ENCODE results near the gene RFX4. TPM values are rescaled to one million over a fixed set of nuclear protein-coding genes. Genes with fewer than 3 reads are reported as not detected.

Gene RFX4
- polyA plus RNA-seq, 2 donors: not detected

DNA sequence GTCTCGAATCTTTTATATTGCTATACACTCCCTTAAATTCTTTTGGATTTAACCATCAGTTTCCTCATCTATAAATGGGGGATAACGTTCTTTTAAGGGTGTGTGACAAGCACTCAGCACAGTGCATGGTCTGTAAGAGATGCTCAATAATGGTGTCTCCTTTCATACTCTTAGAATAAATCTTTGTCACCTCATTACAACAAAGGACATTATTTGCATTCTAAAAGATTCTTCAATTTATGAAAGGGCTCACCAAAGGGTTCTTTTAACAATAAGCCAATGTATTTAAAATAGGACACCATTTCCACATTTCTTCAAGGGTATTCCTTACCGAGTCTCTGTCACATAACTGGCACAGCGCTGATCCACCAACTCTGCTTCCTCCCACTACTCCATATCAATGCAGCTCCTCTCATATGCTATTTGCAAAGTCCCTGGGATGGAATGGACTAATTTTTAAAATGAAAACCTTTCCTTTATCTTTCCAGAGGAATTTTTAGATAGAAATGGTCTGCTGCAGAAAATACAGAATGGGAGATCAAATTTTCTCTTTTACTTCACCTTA is 162.5 kb downstream of the RFX4 start:
- no peaks in the 10 kb centered on the region for H3K36me3 ChIP-seq (ENCODE audit: control insufficient read depth in 2 of 2, insufficient read depth in 2 of 2, low read length in 1 of 2)
- peaks cover 0 to 3% of the 10 kb centered on the region in 2 donors for H3K27me3 ChIP-seq (ENCODE audit: control insufficient read depth in 1 of 2, insufficient read depth in 2 of 2, low read length in 2 of 2)
- 85 to 86% methylated on average over 4 of the region's 4 CpGs for WGBS, 2 donors
- H3K9me3 ChIP-seq (ENCODE audit: control insufficient read depth in 2 of 2, insufficient read depth in 1 of 2, low read depth in 1 of 2, low read length in 1 of 2): no peaks in the 10 kb centered on the region
- no peak overlapping the region for H3K27ac ChIP-seq (ENCODE audit: low read depth in 2 of 2, low read length in 1 of 2)
- no peaks in the 10 kb centered on the region for H3K4me1 ChIP-seq (ENCODE audit: control insufficient read depth in 2 of 2, insufficient read depth in 2 of 2, low read length in 1 of 2)
- H3K4me3 ChIP-seq (ENCODE audit: low read depth in 1 of 2, low read length in 2 of 2): no peak overlapping the region

DNA sequence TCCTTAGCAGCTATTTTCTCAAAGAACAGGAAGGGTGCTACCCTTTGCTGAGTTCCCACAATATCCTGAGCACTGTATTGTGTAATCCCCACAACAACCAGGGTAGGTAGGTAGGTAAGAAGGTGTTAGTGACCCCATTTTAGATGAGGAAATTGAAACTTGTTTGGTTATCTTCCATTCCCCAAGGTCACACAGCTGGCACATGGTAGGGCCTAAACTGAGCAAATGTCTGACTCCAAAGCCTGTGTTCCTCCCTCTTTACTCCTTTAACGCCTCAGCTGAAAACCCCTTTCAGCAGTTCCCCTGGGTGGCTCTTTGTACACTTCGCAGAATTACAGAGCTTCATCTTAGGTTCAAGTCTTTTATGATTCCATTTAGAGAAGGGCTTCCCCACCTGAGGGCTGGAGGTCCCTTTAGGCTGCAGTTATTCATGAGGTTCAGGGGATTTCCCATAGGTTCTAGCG is 165.2 kb downstream of the RFX4 start:
- no peaks in the 10 kb centered on the region for H3K36me3 ChIP-seq (ENCODE audit: control insufficient read depth in 2 of 2, insufficient read depth in 2 of 2, low read length in 1 of 2)
- no peaks in the 10 kb centered on the region for H3K4me1 ChIP-seq (ENCODE audit: control insufficient read depth in 2 of 2, insufficient read depth in 2 of 2, low read length in 1 of 2)
- no peaks in the 10 kb centered on the region for H3K9me3 ChIP-seq (ENCODE audit: control insufficient read depth in 2 of 2, insufficient read depth in 1 of 2, low read depth in 1 of 2, low read length in 1 of 2)
- WGBS, 2 donors: 80 to 88% methylated on average over 3 of the region's 3 CpGs
- peaks cover 0 to 3% of the 10 kb centered on the region in 2 donors for H3K27me3 ChIP-seq (ENCODE audit: control insufficient read depth in 1 of 2, insufficient read depth in 2 of 2, low read length in 2 of 2)
- no peak overlapping the region for H3K4me3 ChIP-seq (ENCODE audit: low read depth in 1 of 2, low read length in 2 of 2)
- H3K27ac ChIP-seq (ENCODE audit: low read depth in 2 of 2, low read length in 1 of 2): no peak overlapping the region

DNA sequence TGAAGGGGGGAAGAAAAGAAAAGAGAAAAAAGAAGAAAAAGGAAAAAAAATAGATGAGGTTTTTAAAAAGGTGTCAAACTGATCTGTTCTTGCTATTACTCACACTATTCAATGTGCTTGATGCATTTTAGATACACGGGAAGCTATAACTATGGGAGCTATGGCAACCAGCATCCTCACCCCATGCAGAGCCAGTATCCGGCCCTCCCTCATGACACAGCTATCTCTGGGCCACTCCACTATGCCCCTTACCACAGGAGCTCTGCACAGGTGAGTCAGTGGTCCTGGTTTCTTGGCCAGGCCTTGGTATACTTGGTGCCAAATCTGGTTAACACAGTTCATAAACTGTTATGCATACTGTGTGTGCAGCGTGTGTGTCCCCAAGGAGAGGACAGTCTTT is 167.7 kb downstream of the RFX4 start:
- H3K27ac ChIP-seq (ENCODE audit: low read depth in 2 of 2, low read length in 1 of 2): no peak overlapping the region
- H3K36me3 ChIP-seq (ENCODE audit: control insufficient read depth in 2 of 2, insufficient read depth in 2 of 2, low read length in 1 of 2): no peaks in the 10 kb centered on the region
- no peaks in the 10 kb centered on the region for H3K9me3 ChIP-seq (ENCODE audit: control insufficient read depth in 2 of 2, insufficient read depth in 1 of 2, low read depth in 1 of 2, low read length in 1 of 2)
- 79 to 93% methylated on average over 3 of the region's 3 CpGs for WGBS, 2 donors
- H3K27me3 ChIP-seq (ENCODE audit: control insufficient read depth in 1 of 2, insufficient read depth in 2 of 2, low read length in 2 of 2): no peaks in the 10 kb centered on the region
- H3K4me3 ChIP-seq (ENCODE audit: low read depth in 1 of 2, low read length in 2 of 2): no peak overlapping the region
- H3K4me1 ChIP-seq (ENCODE audit: control insufficient read depth in 2 of 2, insufficient read depth in 2 of 2, low read length in 1 of 2): no peaks in the 10 kb centered on the region

DNA sequence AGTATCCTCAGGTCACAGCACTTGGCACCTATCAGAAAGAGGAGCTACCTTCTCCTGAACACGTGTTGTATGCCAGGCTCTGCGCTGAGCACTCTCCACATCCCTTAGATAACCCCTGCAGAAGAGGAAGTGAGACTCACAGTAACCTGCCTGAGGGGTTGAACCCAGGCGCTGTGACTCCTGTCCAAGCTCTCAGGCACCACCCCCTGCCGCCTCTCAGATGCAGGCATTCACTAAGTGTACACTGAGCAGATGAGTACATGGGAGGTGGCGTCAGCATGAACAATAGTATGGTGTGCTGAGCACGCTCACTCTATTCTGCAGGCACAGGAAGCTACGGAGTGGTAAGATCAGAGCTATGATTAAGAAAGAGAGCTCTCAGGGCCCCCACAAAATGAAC is 170.7 kb downstream of the RFX4 start:
- no peaks in the 10 kb centered on the region for H3K9me3 ChIP-seq (ENCODE audit: control insufficient read depth in 2 of 2, insufficient read depth in 1 of 2, low read depth in 1 of 2, low read length in 1 of 2)
- peaks cover 0 to 3% of the 10 kb centered on the region in 2 donors for H3K4me1 ChIP-seq (ENCODE audit: control insufficient read depth in 2 of 2, insufficient read depth in 2 of 2, low read length in 1 of 2)
- WGBS, 2 donors: 76 to 78% methylated on average over 7 of the region's 7 CpGs

DNA sequence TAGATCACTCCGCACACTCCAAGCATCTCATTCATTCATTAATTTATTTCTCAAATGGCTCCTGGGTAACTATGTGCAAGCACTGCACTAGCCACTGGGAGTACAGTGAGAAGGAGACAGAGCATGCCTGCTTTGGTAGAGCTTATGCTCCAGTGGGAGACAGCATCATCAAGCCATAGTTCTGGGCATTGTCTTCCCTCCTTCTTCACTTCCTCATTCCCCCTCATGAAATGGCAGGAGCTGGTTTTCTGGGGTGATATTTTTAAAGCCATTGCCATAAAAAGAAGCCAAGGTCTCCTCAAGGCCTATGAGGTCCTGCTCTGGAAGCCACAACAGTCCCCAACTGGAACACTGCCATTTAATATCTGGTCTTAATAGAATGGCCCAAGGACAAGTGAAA is 171.5 kb downstream of the RFX4 start:
- no peaks in the 10 kb centered on the region for H3K9me3 ChIP-seq (ENCODE audit: control insufficient read depth in 2 of 2, insufficient read depth in 1 of 2, low read depth in 1 of 2, low read length in 1 of 2)
- no peaks in the 10 kb centered on the region for H3K27me3 ChIP-seq (ENCODE audit: control insufficient read depth in 1 of 2, insufficient read depth in 2 of 2, low read length in 2 of 2)
- H3K36me3 ChIP-seq (ENCODE audit: control insufficient read depth in 2 of 2, insufficient read depth in 2 of 2, low read length in 1 of 2): no peaks in the 10 kb centered on the region
- no peak overlapping the region for H3K27ac ChIP-seq (ENCODE audit: low read depth in 2 of 2, low read length in 1 of 2)
- 96% methylated on average over 1 of the region's 1 CpG for WGBS, 2 donors
- H3K4me1 ChIP-seq (ENCODE audit: control insufficient read depth in 2 of 2, insufficient read depth in 2 of 2, low read length in 1 of 2): peaks cover 0 to 4% of the 10 kb centered on the region in 2 donors
- H3K4me3 ChIP-seq (ENCODE audit: low read depth in 1 of 2, low read length in 2 of 2): no peak overlapping the region

More for the DNA sequence above, 170.7 kb downstream of the RFX4 start:
- H3K36me3 ChIP-seq (ENCODE audit: control insufficient read depth in 2 of 2, insufficient read depth in 2 of 2, low read length in 1 of 2): no peaks in the 10 kb centered on the region
- no peaks in the 10 kb centered on the region for H3K27me3 ChIP-seq (ENCODE audit: control insufficient read depth in 1 of 2, insufficient read depth in 2 of 2, low read length in 2 of 2)
- no peak overlapping the region for H3K4me3 ChIP-seq (ENCODE audit: low read depth in 1 of 2, low read length in 2 of 2)
- no peak overlapping the region for H3K27ac ChIP-seq (ENCODE audit: low read depth in 2 of 2, low read length in 1 of 2)

DNA sequence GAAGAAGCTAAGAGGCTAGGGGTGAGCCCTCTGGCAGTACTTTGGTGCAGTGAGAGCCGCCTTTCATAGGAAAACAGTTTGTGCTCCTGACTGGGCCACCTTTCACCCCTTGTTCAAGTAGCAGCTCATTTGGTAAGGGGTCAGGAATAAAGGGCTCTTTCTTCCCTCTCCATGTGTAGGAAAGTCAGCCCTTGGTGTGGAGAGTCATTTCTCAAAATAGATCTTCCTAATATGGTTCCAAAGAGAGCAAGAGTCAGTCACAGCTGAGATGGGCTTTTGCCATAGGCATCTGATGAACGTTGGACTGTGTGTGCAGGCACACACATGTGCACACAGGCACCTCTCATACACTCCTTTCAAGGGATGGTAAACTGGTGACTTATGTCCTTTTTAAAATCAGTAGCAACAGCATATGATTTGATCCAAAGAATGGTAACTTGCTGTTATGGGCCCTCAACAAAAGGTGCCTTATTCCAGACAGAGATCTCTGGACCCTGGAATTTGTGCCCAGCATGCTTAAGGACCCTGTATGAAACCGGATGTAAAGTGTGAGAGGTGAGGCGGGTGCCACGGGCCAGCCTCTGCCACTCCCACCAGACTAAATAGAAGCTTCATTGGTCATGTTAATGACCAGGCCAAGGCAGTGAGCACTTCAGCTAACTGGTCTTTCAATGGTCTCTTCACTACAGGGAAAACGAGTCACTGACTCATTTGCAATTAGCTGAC is 175.0 kb downstream of the RFX4 start:
- no peak overlapping the region for H3K27ac ChIP-seq (ENCODE audit: low read depth in 2 of 2, low read length in 1 of 2)
- H3K36me3 ChIP-seq (ENCODE audit: control insufficient read depth in 2 of 2, insufficient read depth in 2 of 2, low read length in 1 of 2): no peaks in the 10 kb centered on the region
- H3K4me3 ChIP-seq (ENCODE audit: low read depth in 1 of 2, low read length in 2 of 2): no peak overlapping the region
- H3K27me3 ChIP-seq (ENCODE audit: control insufficient read depth in 1 of 2, insufficient read depth in 2 of 2, low read length in 2 of 2): no peaks in the 10 kb centered on the region
- no peaks in the 10 kb centered on the region for H3K9me3 ChIP-seq (ENCODE audit: control insufficient read depth in 2 of 2, insufficient read depth in 1 of 2, low read depth in 1 of 2, low read length in 1 of 2)
- peaks cover 0 to 4% of the 10 kb centered on the region in 2 donors for H3K4me1 ChIP-seq (ENCODE audit: control insufficient read depth in 2 of 2, insufficient read depth in 2 of 2, low read length in 1 of 2)
- 70 to 76% methylated on average over 6 of the region's 6 CpGs for WGBS, 2 donors

DNA sequence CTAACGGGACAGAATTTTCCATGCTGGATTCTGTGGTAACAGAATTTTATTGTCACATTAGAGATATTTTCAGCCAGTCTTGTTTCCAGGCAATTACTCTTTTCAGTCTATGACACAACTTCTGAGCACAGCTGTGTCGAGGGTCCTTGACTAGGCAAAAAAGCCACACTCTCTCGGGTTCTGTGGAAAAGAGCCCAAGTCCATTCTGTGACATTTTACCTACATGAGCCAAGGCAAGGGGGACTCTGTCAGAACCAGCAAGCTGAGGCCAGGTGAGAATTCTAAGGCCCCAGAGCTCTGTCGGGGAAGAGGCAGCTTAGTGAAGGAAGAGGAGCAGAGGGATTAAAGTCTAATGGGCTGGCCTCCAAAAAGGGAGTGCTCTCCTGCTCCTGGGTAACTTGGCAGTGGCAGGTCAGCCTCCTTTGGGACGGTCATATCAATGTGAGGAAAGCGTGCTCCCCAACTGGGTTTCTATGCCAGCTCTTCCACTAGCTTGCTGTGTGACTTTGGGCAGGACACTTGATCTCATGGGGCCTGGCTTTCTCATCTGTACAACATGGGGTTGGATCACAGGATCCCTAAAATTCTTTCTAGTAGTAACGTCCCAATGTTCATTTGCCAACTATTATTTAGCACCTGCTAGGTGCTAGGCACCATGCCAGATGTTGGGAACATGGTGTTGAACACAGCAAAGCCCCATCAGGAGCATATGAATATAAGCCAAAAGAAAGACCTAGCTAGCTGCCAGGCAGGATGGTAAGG is 175.7 kb downstream of the RFX4 start:
- H3K4me1 ChIP-seq (ENCODE audit: control insufficient read depth in 2 of 2, insufficient read depth in 2 of 2, low read length in 1 of 2): peaks cover 0 to 4% of the 10 kb centered on the region in 2 donors
- 79 to 82% methylated on average over 7 of the region's 7 CpGs for WGBS, 2 donors
- H3K27ac ChIP-seq (ENCODE audit: low read depth in 2 of 2, low read length in 1 of 2): no peak overlapping the region
- no peaks in the 10 kb centered on the region for H3K27me3 ChIP-seq (ENCODE audit: control insufficient read depth in 1 of 2, insufficient read depth in 2 of 2, low read length in 2 of 2)
- H3K9me3 ChIP-seq (ENCODE audit: control insufficient read depth in 2 of 2, insufficient read depth in 1 of 2, low read depth in 1 of 2, low read length in 1 of 2): no peaks in the 10 kb centered on the region
- no peaks in the 10 kb centered on the region for H3K36me3 ChIP-seq (ENCODE audit: control insufficient read depth in 2 of 2, insufficient read depth in 2 of 2, low read length in 1 of 2)
- H3K4me3 ChIP-seq (ENCODE audit: low read depth in 1 of 2, low read length in 2 of 2): no peak overlapping the region

DNA sequence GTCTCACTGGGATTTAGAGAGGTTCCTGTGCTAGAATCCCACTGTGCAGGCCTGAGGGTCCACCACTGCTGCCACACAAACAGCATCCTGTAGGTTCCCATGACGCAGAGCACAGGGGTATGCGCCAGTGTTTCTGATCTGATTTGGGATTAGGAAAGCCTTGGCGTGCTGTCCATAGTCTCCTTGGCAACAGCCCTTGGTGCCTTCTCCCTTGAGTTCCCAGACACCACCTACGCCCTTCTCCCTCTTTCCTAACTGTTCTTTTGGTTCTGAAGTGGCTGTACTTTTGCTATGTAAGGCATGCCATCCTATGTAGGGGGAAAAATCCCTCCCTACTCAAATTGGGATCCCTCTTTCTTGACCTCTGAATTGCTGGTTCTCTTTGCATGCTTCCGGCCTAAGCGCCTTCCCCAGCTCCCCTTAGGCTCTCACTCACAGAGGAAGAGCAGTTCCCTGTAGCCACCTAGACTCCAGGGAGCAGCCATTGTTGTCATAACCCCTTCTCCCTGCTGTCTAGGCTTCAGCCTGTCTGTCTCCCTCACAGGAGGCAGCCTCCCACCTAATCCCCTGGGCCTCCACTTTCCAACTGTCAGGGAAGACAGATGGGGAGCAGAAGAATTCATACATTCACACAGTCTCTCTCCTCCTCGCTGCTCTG is 176.9 kb downstream of the RFX4 start:
- Histone ChIP-seq H3K27ac (ENCODE audit: low read depth in 2 of 2, low read length in 1 of 2) (no peak overlapping the region), H3K4me3 (ENCODE audit: low read depth in 1 of 2, low read length in 2 of 2) (no peak overlapping the region), H3K36me3 (ENCODE audit: control insufficient read depth in 2 of 2, insufficient read depth in 2 of 2, low read length in 1 of 2) (no peaks in the 10 kb centered on the region), H3K27me3 (ENCODE audit: control insufficient read depth in 1 of 2, insufficient read depth in 2 of 2, low read length in 2 of 2) (no peaks in the 10 kb centered on the region), H3K9me3 (ENCODE audit: control insufficient read depth in 2 of 2, insufficient read depth in 1 of 2, low read depth in 1 of 2, low read length in 1 of 2) (no peaks in the 10 kb centered on the region), H3K4me1 (ENCODE audit: control insufficient read depth in 2 of 2, insufficient read depth in 2 of 2, low read length in 1 of 2) (peaks cover 0 to 4% of the 10 kb centered on the region in 2 donors)
- 79 to 83% methylated on average over 7 of the region's 7 CpGs for WGBS, 2 donors

DNA sequence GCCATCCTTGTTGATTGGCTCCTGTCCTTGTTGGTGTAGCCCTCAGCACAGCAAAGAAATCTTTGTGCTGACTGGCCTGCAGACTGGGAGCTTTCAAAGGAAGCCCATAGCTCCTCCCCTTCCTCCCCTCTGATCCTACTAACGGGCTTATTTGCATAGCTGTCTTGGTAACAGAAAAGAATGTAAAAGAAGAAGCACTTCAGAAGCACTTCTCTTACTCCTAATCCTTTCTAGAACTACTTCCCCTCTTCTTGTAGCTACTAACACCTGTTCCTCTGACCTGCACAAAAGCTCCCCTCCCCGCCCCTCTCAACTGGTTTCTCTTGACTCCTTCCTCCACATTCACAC is 177.4 kb downstream of the RFX4 start:
- Histone ChIP-seq H3K27me3 (ENCODE audit: control insufficient read depth in 1 of 2, insufficient read depth in 2 of 2, low read length in 2 of 2) (no peaks in the 10 kb centered on the region), H3K9me3 (ENCODE audit: control insufficient read depth in 2 of 2, insufficient read depth in 1 of 2, low read depth in 1 of 2, low read length in 1 of 2) (no peaks in the 10 kb centered on the region), H3K4me1 (ENCODE audit: control insufficient read depth in 2 of 2, insufficient read depth in 2 of 2, low read length in 1 of 2) (peaks cover 0 to 4% of the 10 kb centered on the region in 2 donors), H3K4me3 (ENCODE audit: low read depth in 1 of 2, low read length in 2 of 2) (no peak overlapping the region), H3K27ac (ENCODE audit: low read depth in 2 of 2, low read length in 1 of 2) (no peak overlapping the region), H3K36me3 (ENCODE audit: control insufficient read depth in 2 of 2, insufficient read depth in 2 of 2, low read length in 1 of 2) (no peaks in the 10 kb centered on the region)
- WGBS, 2 donors: 43 to 45% methylated on average over 2 of the region's 2 CpGs

All from esophagus (tissue), 2 donors.